Measurements from ENCODE around the gene ARHGAP22. TPM values are rescaled to one million over a fixed set of nuclear protein-coding genes. Genes with fewer than 3 reads are reported as not detected.

Gene ARHGAP22
- polyA plus RNA-seq, 1 of the 3 experiments (the other 2 are of a cell fraction): 12.4 TPM

GRCh38 chr10:48464121-48464870, 140.6 kb downstream of the ARHGAP22 start:
- Histone ChIP-seq H3K27me3 (ENCODE audit: insufficient read depth) (no peaks in the 10 kb centered on the region), H3K4me2 (no peak overlapping the region), H3K9me3 (no peaks in the 10 kb centered on the region), H2AFZ (ENCODE audit: low read depth) (no peak overlapping the region), H3K4me1 (ENCODE audit: control insufficient read depth in 1 of 2, insufficient read depth in 2 of 2, low read depth in 1 of 2, low read length in 1 of 2) (peaks cover 0 to 56% of the 10 kb centered on the region in 2 experiments; a peak in 1 of 4 replicates), H3K9me2 (no peaks in the 10 kb centered on the region), H3K79me2 (ENCODE audit: insufficient read depth) (peaks cover 26% of the 10 kb centered on the region), H3F3A (replicated peaks; ENCODE audit: insufficient read depth) (no peaks in the 10 kb centered on the region), H3K36me3 (replicated peaks in 1 of 2; ENCODE audit: control insufficient read depth in 1 of 2, insufficient read depth in 2 of 2, low read length in 1 of 2) (peaks cover 0 to 5% of the 10 kb centered on the region in 2 experiments), H3K4me3 (ENCODE audit: low read depth in 2 of 2, low read length in 1 of 2) (no peak overlapping the region), H3K27ac (ENCODE audit: low read depth in 2 of 2, low read length in 1 of 2) (peak overlapping the region in 1 of 2 experiments; percentile 53; a peak in 1 of 4 replicates), H3K9ac (no peak overlapping the region), H4K20me1 (ENCODE audit: insufficient read depth) (peaks cover 26% of the 10 kb centered on the region; the same call in 1 of the 2 replicates)
- TF ChIP-seq POLR2AphosphoS5 (IDR thresholded peaks at IDR 0.05; ENCODE audit: low read depth, low read length) (no peak), TCF12 (IDR thresholded peaks at IDR 0.05) (no peak), FOXJ3 (CRISPR knock-in tag; IDR thresholded peaks at IDR 0.05) (no peak), RAD21 (IDR thresholded peaks at IDR 0.05; ENCODE audit: low read length) (no peak)
- ChIA-PET CTCF (interaction anchor here (0.8 to 2.9 kb wide), 7 partner anchors 13 to 192 kb away, joined by 3 to 16 read pairs (median 4); no protein-coding TSS in a partner anchor), POLR2A (no interaction called here)
- no peak for DNase-seq
- WGBS (ENCODE audit: low lambda C conversion rate): 92% methylated on average over 6 of the region's 9 CpGs

- CTCF ChIA-PET: interaction anchor here (0.9 to 2.9 kb wide), 7 partner anchors 14 to 195 kb away, joined by 3 to 16 read pairs (median 4); no protein-coding TSS in a partner anchor
- Histone ChIP-seq H3K27me3 (ENCODE audit: insufficient read depth) (no peaks in the 10 kb centered on the region), H4K20me1 (ENCODE audit: insufficient read depth) (peaks cover 20% of the 10 kb centered on the region; the same call in 1 of the 2 replicates), H3K36me3 (replicated peaks in 1 of 2; ENCODE audit: control insufficient read depth in 1 of 2, insufficient read depth in 2 of 2, low read length in 1 of 2) (peaks cover 0 to 5% of the 10 kb centered on the region in 2 experiments), H3K9me3 (no peaks in the 10 kb centered on the region), H2AFZ (ENCODE audit: low read depth) (no peak overlapping the region), H3K27ac (ENCODE audit: low read depth in 2 of 2, low read length in 1 of 2) (peak overlapping the region in 1 of 2 experiments; percentile 14; a peak in 1 of 4 replicates), H3K4me3 (ENCODE audit: low read depth in 2 of 2, low read length in 1 of 2) (no peak overlapping the region), H3F3A (replicated peaks; ENCODE audit: insufficient read depth) (no peaks in the 10 kb centered on the region), H3K9ac (no peak overlapping the region), H3K4me1 (ENCODE audit: control insufficient read depth in 1 of 2, insufficient read depth in 2 of 2, low read depth in 1 of 2, low read length in 1 of 2) (peaks cover 0 to 49% of the 10 kb centered on the region in 2 experiments; a peak in 1 of 4 replicates), H3K9me2 (no peaks in the 10 kb centered on the region), H3K4me2 (no peak overlapping the region), H3K79me2 (ENCODE audit: insufficient read depth) (peaks cover 26% of the 10 kb centered on the region)
- peak; percentile 61 for DNase-seq
- no peak for TF ChIP-seq RCOR1 (IDR thresholded peaks at IDR 0.05; ENCODE audit: low read length)
- no peak for TF ChIP-seq MAX (IDR thresholded peaks at IDR 0.05; ENCODE audit: low read depth)
- TF ChIP-seq GABPA (IDR thresholded peaks at IDR 0.05; ENCODE audit: low read depth): no peak
- no peak for TF ChIP-seq TAF1 (IDR thresholded peaks at IDR 0.05; ENCODE audit: borderline replicate concordance, low read depth, low read length)
- TF ChIP-seq MXI1 (IDR thresholded peaks at IDR 0.05; ENCODE audit: low read depth, low read length): no peak
- no peak for TF ChIP-seq TCF12 (IDR thresholded peaks at IDR 0.05)
- TF ChIP-seq, protein P1, sequence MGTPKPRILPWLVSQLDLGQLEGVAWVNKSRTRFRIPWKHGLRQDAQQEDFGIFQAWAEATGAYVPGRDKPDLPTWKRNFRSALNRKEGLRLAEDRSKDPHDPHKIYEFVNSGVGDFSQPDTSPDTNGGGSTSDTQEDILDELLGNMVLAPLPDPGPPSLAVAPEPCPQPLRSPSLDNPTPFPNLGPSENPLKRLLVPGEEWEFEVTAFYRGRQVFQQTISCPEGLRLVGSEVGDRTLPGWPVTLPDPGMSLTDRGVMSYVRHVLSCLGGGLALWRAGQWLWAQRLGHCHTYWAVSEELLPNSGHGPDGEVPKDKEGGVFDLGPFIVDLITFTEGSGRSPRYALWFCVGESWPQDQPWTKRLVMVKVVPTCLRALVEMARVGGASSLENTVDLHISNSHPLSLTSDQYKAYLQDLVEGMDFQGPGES (IDR thresholded peaks at IDR 0.05; ENCODE audit: low read depth, low read length): no peak
- TF ChIP-seq JUND (IDR thresholded peaks at IDR 0.05): no peak
- TF ChIP-seq RFX5 (IDR thresholded peaks at IDR 0.05; ENCODE audit: low read length): no peak
- 0 out of 2 replicates have a peak, but pooled peaks have one; percentile 5 for TF ChIP-seq SMC3 (IDR thresholded peaks at IDR 0.05; ENCODE audit: low read depth, low read length)
- TF ChIP-seq, protein P2, sequence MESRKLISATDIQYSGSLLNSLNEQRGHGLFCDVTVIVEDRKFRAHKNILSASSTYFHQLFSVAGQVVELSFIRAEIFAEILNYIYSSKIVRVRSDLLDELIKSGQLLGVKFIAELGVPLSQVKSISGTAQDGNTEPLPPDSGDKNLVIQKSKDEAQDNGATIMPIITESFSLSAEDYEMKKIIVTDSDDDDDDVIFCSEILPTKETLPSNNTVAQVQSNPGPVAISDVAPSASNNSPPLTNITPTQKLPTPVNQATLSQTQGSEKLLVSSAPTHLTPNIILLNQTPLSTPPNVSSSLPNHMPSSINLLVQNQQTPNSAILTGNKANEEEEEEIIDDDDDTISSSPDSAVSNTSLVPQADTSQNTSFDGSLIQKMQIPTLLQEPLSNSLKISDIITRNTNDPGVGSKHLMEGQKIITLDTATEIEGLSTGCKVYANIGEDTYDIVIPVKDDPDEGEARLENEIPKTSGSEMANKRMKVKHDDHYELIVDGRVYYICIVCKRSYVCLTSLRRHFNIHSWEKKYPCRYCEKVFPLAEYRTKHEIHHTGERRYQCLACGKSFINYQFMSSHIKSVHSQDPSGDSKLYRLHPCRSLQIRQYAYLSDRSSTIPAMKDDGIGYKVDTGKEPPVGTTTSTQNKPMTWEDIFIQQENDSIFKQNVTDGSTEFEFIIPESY (IDR thresholded peaks at IDR 0.05; ENCODE audit: borderline replicate concordance, low read depth): no peak
- TF ChIP-seq MEF2A (IDR thresholded peaks at IDR 0.05; ENCODE audit: borderline replicate concordance, low read depth): no peak
- TF ChIP-seq RAD21 (IDR thresholded peaks at IDR 0.05; ENCODE audit: low read length): peak; percentile 38
- no peak for TF ChIP-seq TEAD4 (IDR thresholded peaks at IDR 0.05; ENCODE audit: borderline replicate concordance, insufficient read depth)
- no peak for TF ChIP-seq FOXM1 (IDR thresholded peaks at IDR 0.05; ENCODE audit: low read depth)
- TF ChIP-seq CHD2 (IDR thresholded peaks at IDR 0.05; ENCODE audit: low read length, partially characterized antibody): no peak
- 86% methylated on average over 5 of the region's 8 CpGs for WGBS (ENCODE audit: low lambda C conversion rate)
- POLR2A ChIA-PET: no interaction called here
These were observed 141.4 kb downstream of the ARHGAP22 start for GRCh38 chr10:48463318-48464003.
